Measurements from ENCODE around the gene MRPL50. TPM values are rescaled to one million over a fixed set of nuclear protein-coding genes. Genes with fewer than 3 reads are reported as not detected.
A peak's percentile ranks its signal among the peaks of the same experiment; 100 is the strongest.

Gene MRPL50
- total RNA-seq, 4 donors from 2014 or later: 11.5 to 44.8 (median 23.2) TPM

- Histone ChIP-seq H3K4me3 (no peak overlapping the region), H3K9me3 (no peaks in the 10 kb centered on the region), H3K36me3 (no peaks in the 10 kb centered on the region), H3K27me3 (no peaks in the 10 kb centered on the region), H3K4me1 (no peaks in the 10 kb centered on the region), H3K27ac (no peak overlapping the region)
- no peak for DNase-seq
- TF ChIP-seq CTCF (IDR thresholded peaks at IDR 0.05) (no peak), POLR2A (IDR thresholded peaks at IDR 0.05) (no peak)
- intact Hi-C loops (cut with DNase I; ENCODE audit: low total_unique reads): no loop called here
These were observed 18.1 kb downstream of the MRPL50 start for GRCh38 chr9:101380295-101380694.

GRCh38 chr9:101376111-101376848 lies 22.1 kb downstream of the MRPL50 start:
- H3K4me3 ChIP-seq: peak overlapping the region; percentile 10 to 19
- H3K36me3 ChIP-seq: no peaks in the 10 kb centered on the region
- no peaks in the 10 kb centered on the region for H3K9me3 ChIP-seq
- H3K4me1 ChIP-seq: no peaks in the 10 kb centered on the region
- TF ChIP-seq CTCF (IDR thresholded peaks at IDR 0.05): no peak
- TF ChIP-seq POLR2A (IDR thresholded peaks at IDR 0.05): no peak
- H3K27me3 ChIP-seq: no peaks in the 10 kb centered on the region
- peak overlapping the region; percentile 69 to 79 for H3K27ac ChIP-seq
- DNase-seq: peak; percentile 71 to 73
- intact Hi-C loops (cut with DNase I; ENCODE audit: low total_unique reads): no loop called here

- TF ChIP-seq CTCF (IDR thresholded peaks at IDR 0.05): no peak
- TF ChIP-seq POLR2A (IDR thresholded peaks at IDR 0.05): no peak
- peak overlapping the region; percentile 10 to 19 for H3K4me3 ChIP-seq
- DNase-seq: peak; percentile 24 to 29
These were observed 22.9 kb downstream of the MRPL50 start for GRCh38 chr9:101375546-101375945.

GRCh38 chr9:101372327-101373118 lies 25.9 kb downstream of the MRPL50 start:
- Histone ChIP-seq H3K4me3 (no peak overlapping the region), H3K9me3 (no peaks in the 10 kb centered on the region), H3K4me1 (no peaks in the 10 kb centered on the region), H3K27me3 (no peaks in the 10 kb centered on the region), H3K36me3 (no peaks in the 10 kb centered on the region), H3K27ac (no peak overlapping the region)
- DNase-seq: no peak
- intact Hi-C loops (cut with DNase I; ENCODE audit: low total_unique reads): no loop called here
- TF ChIP-seq POLR2A (IDR thresholded peaks at IDR 0.05): no peak
- no peak for TF ChIP-seq CTCF (IDR thresholded peaks at IDR 0.05)

More at GRCh38 chr9:101375546-101375945, 22.9 kb downstream of the MRPL50 start:
- intact Hi-C loops (cut with DNase I; ENCODE audit: low total_unique reads): no loop called here
- Histone ChIP-seq H3K4me1 (no peaks in the 10 kb centered on the region), H3K27me3 (no peaks in the 10 kb centered on the region), H3K36me3 (no peaks in the 10 kb centered on the region), H3K27ac (peak overlapping the region; percentile 69 to 79), H3K9me3 (no peaks in the 10 kb centered on the region)

- no peak for TF ChIP-seq CTCF (IDR thresholded peaks at IDR 0.05)
- no peak for TF ChIP-seq POLR2A (IDR thresholded peaks at IDR 0.05)
- Histone ChIP-seq H3K4me3 (no peak overlapping the region), H3K27me3 (no peaks in the 10 kb centered on the region), H3K9me3 (no peaks in the 10 kb centered on the region), H3K36me3 (no peaks in the 10 kb centered on the region), H3K27ac (no peak overlapping the region), H3K4me1 (no peaks in the 10 kb centered on the region)
- DNase-seq: no peak
- intact Hi-C loops (cut with DNase I; ENCODE audit: low total_unique reads): no loop called here
These were observed 26.6 kb downstream of the MRPL50 start for GRCh38 chr9:101371813-101372212.

Data from uterus (tissue), 4 donors.